Islet precursor cell (in vitro differentiated cells): ENCODE data around the gene CNRIP1.

Source experiments
- DNase-seq: peaks from one replicate; pipeline ENCODE4 v3.0.0-alpha.2; 2018

Gene CNRIP1

GRCh38 chr2:68250196-68250595 lies 69.6 kb downstream of the CNRIP1 start:
- no peak for DNase-seq

GRCh38 chr2:68248806-68249205 lies 70.9 kb downstream of the CNRIP1 start:
- DNase-seq = no peak

GRCh38 chr2:68248361-68248760 lies 71.4 kb downstream of the CNRIP1 start:
- no peak for DNase-seq

- DNase-seq = no peak
These were observed 73.4 kb downstream of the CNRIP1 start for GRCh38 chr2:68246396-68246795.

GRCh38 chr2:68245672-68246071 lies 74.1 kb downstream of the CNRIP1 start:
- no peak for DNase-seq

GRCh38 chr2:68245066-68245465 lies 74.7 kb downstream of the CNRIP1 start:
- DNase-seq = no peak

GRCh38 chr2:68244456-68244855 lies 75.3 kb downstream of the CNRIP1 start:
- DNase-seq = no peak
